GM12878 (cell line): ENCODE data around the gene MAGEB18. TPM values are rescaled to one million over a fixed set of nuclear protein-coding genes. Genes with fewer than 3 reads are reported as not detected.

Experiments used
- ATAC-seq: fragments of 200-7000 bp; cut with Tn5 transposase; 3 replicates; pipeline ENCODE4 v1.9.1; 2020; ENCODE audit warnings: mild to moderate bottlenecking, moderate library complexity
- Bru-seq: library from RNA; stranded (reverse); fragments of 400-500 nt; gene quantifications from one replicate; lab custom pipeline; 2021; lab: Mats Ljungman, UMichigan
- BruChase-seq, 2 experiments: library from RNA; stranded (reverse); fragments of 400-500 nt; gene quantifications; one replicate each; lab custom pipeline; 2021; lab: Mats Ljungman, UMichigan
- BruUV-seq: library from RNA; stranded (reverse); fragments of 400-500 nt; replicated peaks from 2 replicates; lab custom pipeline; 2021; lab: Mats Ljungman, UMichigan
- CTCF ChIA-PET: fragments of 300-600 bp; sonication (Branson Sonifier 250); formaldehyde crosslinking; extraction: SDS; loops from one replicate; lab custom pipeline; 2021; ENCODE audit warnings: inconsistent platforms; lab: Yijun Ruan, JAX
- POLR2A ChIA-PET: fragments of 350-600 bp; formaldehyde crosslinking; extraction: SDS; loops from one replicate; lab custom pipeline; 2021; ENCODE audit warnings: inconsistent platforms; lab: Charles Lee
- RAD21 ChIA-PET: fragments of 300-600 bp; sonication (Branson Sonifier 250); formaldehyde crosslinking; loops from one replicate; lab custom pipeline; 2023; ENCODE audit warnings: antibody characterized with exemption; ENCODE audit not compliant: unreplicated experiment; lab: Charles Lee
- SMC1A ChIA-PET: fragments of 300-600 bp; sonication (Branson Sonifier 250); formaldehyde crosslinking; loops from one replicate; lab custom pipeline; 2023; ENCODE audit not compliant: unreplicated experiment, uncharacterized antibody; lab: Charles Lee
- DNase-seq: peaks from one replicate; pipeline ENCODE4 v3.0.0-alpha.2; 2011; ENCODE audit warnings: low read depth, low spot score
- FAIRE-seq: peaks from 3 replicates; lab custom pipeline; 2011; peaks lifted over from hg19 to GRCh38; lab: Jason Lieb, UNC
- H2AFZ ChIP-seq: 2 replicates; pipeline ENCODE4 v1.6.0; 2011; ENCODE audit warnings: low read depth, low read length, control low read depth; ENCODE audit not compliant: control insufficient read depth
- H3K27ac ChIP-seq: 2 replicates; pipeline ENCODE4 v1.5.1; 2011; ENCODE audit warnings: control low read depth; ENCODE audit not compliant: control insufficient read depth, insufficient read depth
- H3K27me3 ChIP-seq, 2 experiments: replicated peaks in 1 of 2; 2 replicates each; pipeline versions ENCODE4 v1.6.0 to v1.6.1; 2011; ENCODE audit warnings: low read length in 1 of 2; ENCODE audit not compliant: control insufficient read depth in 2 of 2, insufficient read depth in 2 of 2
- H3K36me3 ChIP-seq, 2 experiments: 2 replicates each; pipeline ENCODE4 v1.5.1; 2011; ENCODE audit warnings: low read length in 1 of 2; ENCODE audit not compliant: control insufficient read depth in 2 of 2, insufficient read depth in 2 of 2
- H3K4me1 ChIP-seq: 2 replicates; pipeline ENCODE4 v1.6.1; 2011; ENCODE audit warnings: mild to moderate bottlenecking, low read length, moderate library complexity, mixed read lengths; ENCODE audit not compliant: control insufficient read depth, insufficient read depth
- H3K4me2 ChIP-seq: 2 replicates; pipeline ENCODE4 v1.6.0; 2011; ENCODE audit warnings: control low read depth; ENCODE audit not compliant: control insufficient read depth, insufficient read depth
- H3K4me3 ChIP-seq: fragments of 200-600 bp; sonication (generic); 2 replicates; pipeline ENCODE4 v1.5.1; 2016
- H3K79me2 ChIP-seq: 2 replicates; pipeline ENCODE4 v1.6.0; 2011; ENCODE audit warnings: low read length; ENCODE audit not compliant: control insufficient read depth, insufficient read depth
- H3K9ac ChIP-seq: 2 replicates; pipeline ENCODE4 v1.8.0; 2011; ENCODE audit warnings: low read length, control low read depth, mixed read lengths; ENCODE audit not compliant: control insufficient read depth, insufficient read depth
- H3K9me3 ChIP-seq: replicated peaks from 3 replicates; pipeline ENCODE4 v1.5.1; 2011; ENCODE audit warnings: mild to moderate bottlenecking, low read length; ENCODE audit not compliant: control insufficient read depth, insufficient read depth
- H4K20me1 ChIP-seq: 2 replicates; pipeline ENCODE4 v1.6.0; 2011; ENCODE audit not compliant: control insufficient read depth, insufficient read depth
- BHLHE40 ChIP-seq, 2 experiments: fragments of 450-650 bp in 1 of 2; IDR thresholded peaks; 2 replicates each; pipeline ENCODE4 v1.6.1; 2011 to 2017; ENCODE audit warnings: low read depth in 2 of 2, borderline replicate concordance in 1 of 2, improper control_type of control experiment in 1 of 2, low read length in 1 of 2, mild to moderate bottlenecking in 1 of 2
- CHD1 ChIP-seq: IDR thresholded peaks from 2 replicates; pipeline ENCODE4 v1.6.1; 2012; ENCODE audit warnings: low read depth, low read length, improper control_type of control experiment
- CHD2 ChIP-seq: IDR thresholded peaks from 2 replicates; pipeline ENCODE4 v1.6.1; 2011; ENCODE audit warnings: low read depth, low read length, improper control_type of control experiment, borderline replicate concordance
- CREM ChIP-seq: IDR thresholded peaks from 2 replicates; pipeline ENCODE4 v1.6.1; 2014; ENCODE audit warnings: antibody characterized with exemption, low read depth
- NR2C1 ChIP-seq: fragments of 450-650 bp; IDR thresholded peaks from 2 replicates; pipeline ENCODE4 v1.6.1; 2017; ENCODE audit warnings: antibody characterized with exemption, mild to moderate bottlenecking, moderate library complexity
- PAX5 ChIP-seq: IDR thresholded peaks from 2 replicates; pipeline ENCODE4 v1.6.1; 2011; ENCODE audit warnings: low read depth, low read length, borderline replicate concordance
- TAF1 ChIP-seq: IDR thresholded peaks from 2 replicates; pipeline ENCODE4 v1.6.1; 2011; ENCODE audit warnings: mild to moderate bottlenecking, low read depth, low read length, borderline replicate concordance
- YY1 ChIP-seq: IDR thresholded peaks from 2 replicates; pipeline ENCODE4 v1.6.1; 2011; ENCODE audit warnings: low read depth, mild to moderate bottlenecking, low read length
- ZNF274 ChIP-seq: IDR thresholded peaks from one replicate; pipeline ENCODE4 v1.8.0; 2011; ENCODE audit not compliant: insufficient read length, insufficient read depth
- WGBS: methylation state at CpG from one replicate; pipeline ENCODE4 v1.1.6; 2016; ENCODE audit warnings: low lambda C conversion rate; ENCODE audit not compliant: insufficient replicate concordance, insufficient coverage; ENCODE audit errors: missing lambda C conversion rate; 5-methylcytosine and 5-hydroxymethylcytosine counted together
- in situ Hi-C: fragments of 300-500 bp; cut with MboI; formaldehyde crosslinking; loops from 9 replicates; pipeline ENCODE4 v1.14.3; 2018; ENCODE audit warnings: mixed read lengths
- intact Hi-C: fragments of 100-400 bp; cut with micrococcal nuclease; formaldehyde crosslinking; loops from one replicate; pipeline ENCODE4 v1.14.2; 2022; ENCODE audit not compliant: unreplicated experiment
- long read RNA-seq, 2 experiments: library from polyadenylated mRNA; unstranded; transcript quantifications; one replicate each; pipeline ENCODE4 v2.0.0, GENCODE V29; 2019 to 2020
- polyA minus RNA-seq, 3 experiments: library from RNA; depleted of rRNA, polyadenylated mRNA; stranded (reverse); fragments of >200 nt; gene quantifications; 2 replicates each; pipeline ENCODE4 v1.2.3, GENCODE V29; 2011
- polyA plus RNA-seq, 11 experiments: library from polyadenylated mRNA; depleted of rRNA in 4 of 11; unstranded in 6 of 11; stranded (reverse) in 5 of 11; fragments of >200 nt; fragmentation: Nextera tagmentation in 4 of 11; fragmentation: Illumina TruSeq in 1 of 11; extraction: Ambion mirVana in 4 of 11; extraction: Trizol in 1 of 11; gene quantifications; 1 replicate in 1 of 11; 2 replicates in 10 of 11; pipeline versions ENCODE4 v1.2.1 to v1.2.3, GENCODE V29; 2011 to 2016; ENCODE audit warnings: inconsistent platforms in 2 of 11, missing spikeins in 2 of 11, low read depth in 1 of 11
- total RNA-seq, 4 experiments: library from RNA; depleted of rRNA in 3 of 4; stranded (reverse); fragments of >200 nt in 3 of 4; fragmentation: Illumina TruSeq in 1 of 4; extraction: Trizol in 1 of 4; gene quantifications; 2 replicates each; pipeline versions ENCODE4 v1.2.1 to v1.2.3, GENCODE V29; 2013 to 2021
- TF ChIP-seq, protein P1 (sequence below): IDR thresholded peaks from 2 replicates; pipeline ENCODE4 v1.6.1; 2011; ENCODE audit warnings: low read depth, mild to moderate bottlenecking, low read length, moderate library complexity, borderline replicate concordance; ENCODE audit errors: extremely low read depth
- TF ChIP-seq, protein P2 (sequence below): IDR thresholded peaks from 2 replicates; pipeline ENCODE4 v1.6.1; 2012; ENCODE audit warnings: mild to moderate bottlenecking, low read depth, low read length
- TF ChIP-seq, protein P3 (sequence below): fragments of 450-650 bp; formaldehyde crosslinking; IDR thresholded peaks from 2 replicates; pipeline ENCODE4 v1.4.0; 2020; ENCODE audit warnings: mild to moderate bottlenecking, moderate library complexity

MAGEB18 gene
- total RNA-seq (2013; cell fraction: nucleolus; rRNA removed): not detected in 2 replicates
- not detected in 2 replicates for total RNA-seq (2014; rRNA removed)
- total RNA-seq (2014; rRNA removed; fragmentation: Illumina TruSeq; extraction: Trizol): not detected in 2 replicates
- total RNA-seq (2021): not detected in 2 replicates
- not detected for polyA plus RNA-seq (2011; ENCODE audit: low read depth)
- polyA plus RNA-seq (2011; rRNA removed): not detected in 2 replicates
- polyA plus RNA-seq (2011; cell fraction: cytosol; rRNA removed): not detected in 2 replicates
- polyA plus RNA-seq (2011; cell fraction: nucleus; rRNA removed): not detected in 2 replicates
- not detected in 2 replicates for polyA plus RNA-seq (2012)
- polyA plus RNA-seq (2014; fragmentation: Illumina TruSeq; extraction: Trizol): not detected in 2 replicates
- polyA plus RNA-seq (2014; fragmentation: Nextera tagmentation; extraction: Ambion mirVana): not detected
- polyA plus RNA-seq (2014; rRNA removed): not detected in 2 replicates
- polyA plus RNA-seq (2016; fragmentation: Nextera tagmentation; extraction: Ambion mirVana): not detected
- not detected in 2 replicates for polyA minus RNA-seq (2011; rRNA and poly(A)+ RNA removed)
- not detected in 2 replicates for polyA minus RNA-seq (2011; cell fraction: cytosol; rRNA and poly(A)+ RNA removed)
- not detected in 2 replicates for polyA minus RNA-seq (2011; cell fraction: nucleus; rRNA and poly(A)+ RNA removed)
- not detected for Bru-seq, nascent RNA
- not detected for BruChase-seq, experiment 1, labeled RNA remaining after a 6-hour chase
- BruChase-seq, experiment 2, labeled RNA remaining after a 2-hour chase: not detected
- long read RNA-seq, experiment 1: 0 reads
- long read RNA-seq, experiment 2: 0 reads

DNA sequence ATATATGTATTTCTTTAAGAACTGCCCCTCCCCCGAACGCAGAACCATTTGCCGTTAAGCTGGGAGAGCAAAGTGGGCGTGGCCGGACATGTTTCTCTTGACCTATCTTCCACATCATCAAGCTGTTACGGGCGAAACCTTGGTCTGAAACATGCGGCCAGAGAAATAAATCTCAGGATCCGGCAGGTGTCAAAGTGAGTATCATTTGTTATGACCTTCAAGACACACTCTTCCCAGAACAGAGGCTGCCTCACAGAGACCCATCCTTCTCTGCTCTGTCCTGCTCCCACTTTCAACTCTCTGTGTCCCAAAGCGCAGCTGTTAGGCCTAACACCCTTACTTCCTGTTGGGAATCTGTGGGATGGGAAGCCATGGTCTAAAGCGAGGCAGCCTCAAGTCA, at the start of gene MAGEB18:
MAGEB18 (plus strand) TSS at position 70 of the 400 bp plus-strand sequence. CDS start 643 bp downstream, outside the sequence.
- no peak for FAIRE-seq
- Histone ChIP-seq H3K4me3 (no peak within 1 kb of the TSS), H3K4me1 (no peaks in the 10 kb centered on the region), H4K20me1 (no peaks in the 10 kb centered on the region), H3K9ac (no peak within 1 kb of the TSS), H3K79me2 (no peaks in the 10 kb centered on the region), H2AFZ (no peak within 1 kb of the TSS), H3K4me2 (no peak within 1 kb of the TSS), H3K27ac (no peak within 1 kb of the TSS), H3K27me3 (no peaks in the 10 kb centered on the region), H3K9me3 (no peaks in the 10 kb centered on the region), H3K36me3 (no peaks in the 10 kb centered on the region)
- ChIA-PET SMC1A (no interaction called here), CTCF (no interaction called here), RAD21 (no interaction called here), POLR2A (no interaction called here)
- no peak for ATAC-seq
- BruUV-seq: no TSS peak
- DNase-seq: no peak
- no peak for TF ChIP-seq CHD2
- no peak for TF ChIP-seq CREM
- no peak for TF ChIP-seq YY1
- TF ChIP-seq, protein P1, sequence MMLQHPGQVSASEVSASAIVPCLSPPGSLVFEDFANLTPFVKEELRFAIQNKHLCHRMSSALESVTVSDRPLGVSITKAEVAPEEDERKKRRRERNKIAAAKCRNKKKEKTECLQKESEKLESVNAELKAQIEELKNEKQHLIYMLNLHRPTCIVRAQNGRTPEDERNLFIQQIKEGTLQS: no peak
- no peak for TF ChIP-seq ZNF274
- TF ChIP-seq, protein P2, sequence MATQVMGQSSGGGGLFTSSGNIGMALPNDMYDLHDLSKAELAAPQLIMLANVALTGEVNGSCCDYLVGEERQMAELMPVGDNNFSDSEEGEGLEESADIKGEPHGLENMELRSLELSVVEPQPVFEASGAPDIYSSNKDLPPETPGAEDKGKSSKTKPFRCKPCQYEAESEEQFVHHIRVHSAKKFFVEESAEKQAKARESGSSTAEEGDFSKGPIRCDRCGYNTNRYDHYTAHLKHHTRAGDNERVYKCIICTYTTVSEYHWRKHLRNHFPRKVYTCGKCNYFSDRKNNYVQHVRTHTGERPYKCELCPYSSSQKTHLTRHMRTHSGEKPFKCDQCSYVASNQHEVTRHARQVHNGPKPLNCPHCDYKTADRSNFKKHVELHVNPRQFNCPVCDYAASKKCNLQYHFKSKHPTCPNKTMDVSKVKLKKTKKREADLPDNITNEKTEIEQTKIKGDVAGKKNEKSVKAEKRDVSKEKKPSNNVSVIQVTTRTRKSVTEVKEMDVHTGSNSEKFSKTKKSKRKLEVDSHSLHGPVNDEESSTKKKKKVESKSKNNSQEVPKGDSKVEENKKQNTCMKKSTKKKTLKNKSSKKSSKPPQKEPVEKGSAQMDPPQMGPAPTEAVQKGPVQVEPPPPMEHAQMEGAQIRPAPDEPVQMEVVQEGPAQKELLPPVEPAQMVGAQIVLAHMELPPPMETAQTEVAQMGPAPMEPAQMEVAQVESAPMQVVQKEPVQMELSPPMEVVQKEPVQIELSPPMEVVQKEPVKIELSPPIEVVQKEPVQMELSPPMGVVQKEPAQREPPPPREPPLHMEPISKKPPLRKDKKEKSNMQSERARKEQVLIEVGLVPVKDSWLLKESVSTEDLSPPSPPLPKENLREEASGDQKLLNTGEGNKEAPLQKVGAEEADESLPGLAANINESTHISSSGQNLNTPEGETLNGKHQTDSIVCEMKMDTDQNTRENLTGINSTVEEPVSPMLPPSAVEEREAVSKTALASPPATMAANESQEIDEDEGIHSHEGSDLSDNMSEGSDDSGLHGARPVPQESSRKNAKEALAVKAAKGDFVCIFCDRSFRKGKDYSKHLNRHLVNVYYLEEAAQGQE: no peak
- no peak for TF ChIP-seq TAF1
- no peak for TF ChIP-seq CHD1
- TF ChIP-seq, protein P3, sequence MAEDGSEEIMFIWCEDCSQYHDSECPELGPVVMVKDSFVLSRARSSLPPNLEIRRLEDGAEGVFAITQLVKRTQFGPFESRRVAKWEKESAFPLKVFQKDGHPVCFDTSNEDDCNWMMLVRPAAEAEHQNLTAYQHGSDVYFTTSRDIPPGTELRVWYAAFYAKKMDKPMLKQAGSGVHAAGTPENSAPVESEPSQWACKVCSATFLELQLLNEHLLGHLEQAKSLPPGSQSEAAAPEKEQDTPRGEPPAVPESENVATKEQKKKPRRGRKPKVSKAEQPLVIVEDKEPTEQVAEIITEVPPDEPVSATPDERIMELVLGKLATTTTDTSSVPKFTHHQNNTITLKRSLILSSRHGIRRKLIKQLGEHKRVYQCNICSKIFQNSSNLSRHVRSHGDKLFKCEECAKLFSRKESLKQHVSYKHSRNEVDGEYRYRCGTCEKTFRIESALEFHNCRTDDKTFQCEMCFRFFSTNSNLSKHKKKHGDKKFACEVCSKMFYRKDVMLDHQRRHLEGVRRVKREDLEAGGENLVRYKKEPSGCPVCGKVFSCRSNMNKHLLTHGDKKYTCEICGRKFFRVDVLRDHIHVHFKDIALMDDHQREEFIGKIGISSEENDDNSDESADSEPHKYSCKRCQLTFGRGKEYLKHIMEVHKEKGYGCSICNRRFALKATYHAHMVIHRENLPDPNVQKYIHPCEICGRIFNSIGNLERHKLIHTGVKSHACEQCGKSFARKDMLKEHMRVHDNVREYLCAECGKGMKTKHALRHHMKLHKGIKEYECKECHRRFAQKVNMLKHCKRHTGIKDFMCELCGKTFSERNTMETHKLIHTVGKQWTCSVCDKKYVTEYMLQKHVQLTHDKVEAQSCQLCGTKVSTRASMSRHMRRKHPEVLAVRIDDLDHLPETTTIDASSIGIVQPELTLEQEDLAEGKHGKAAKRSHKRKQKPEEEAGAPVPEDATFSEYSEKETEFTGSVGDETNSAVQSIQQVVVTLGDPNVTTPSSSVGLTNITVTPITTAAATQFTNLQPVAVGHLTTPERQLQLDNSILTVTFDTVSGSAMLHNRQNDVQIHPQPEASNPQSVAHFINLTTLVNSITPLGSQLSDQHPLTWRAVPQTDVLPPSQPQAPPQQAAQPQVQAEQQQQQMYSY (CRISPR knock-in tag): no peak
- TF ChIP-seq PAX5: no peak
- TF ChIP-seq NR2C1: no peak
- no peak for TF ChIP-seq BHLHE40 (IDR thresholded peaks at IDR 0.05; ENCODE audit: borderline replicate concordance in 1 of 2, low read depth in 2 of 2, low read length in 1 of 2)
- 59% methylated on average over 11 of the region's 11 CpGs for WGBS
- in situ Hi-C loops (no loop called here), intact Hi-C loops (no loop called here)
